ENCODE measurements around the gene GABPB2. TPM values are rescaled to one million over a fixed set of nuclear protein-coding genes. Genes with fewer than 3 reads are reported as not detected.

GABPB2 gene
- polyA plus RNA-seq, 1 of the 3 experiments (the other 2 are of a cell fraction), result 2.4 TPM

DNA sequence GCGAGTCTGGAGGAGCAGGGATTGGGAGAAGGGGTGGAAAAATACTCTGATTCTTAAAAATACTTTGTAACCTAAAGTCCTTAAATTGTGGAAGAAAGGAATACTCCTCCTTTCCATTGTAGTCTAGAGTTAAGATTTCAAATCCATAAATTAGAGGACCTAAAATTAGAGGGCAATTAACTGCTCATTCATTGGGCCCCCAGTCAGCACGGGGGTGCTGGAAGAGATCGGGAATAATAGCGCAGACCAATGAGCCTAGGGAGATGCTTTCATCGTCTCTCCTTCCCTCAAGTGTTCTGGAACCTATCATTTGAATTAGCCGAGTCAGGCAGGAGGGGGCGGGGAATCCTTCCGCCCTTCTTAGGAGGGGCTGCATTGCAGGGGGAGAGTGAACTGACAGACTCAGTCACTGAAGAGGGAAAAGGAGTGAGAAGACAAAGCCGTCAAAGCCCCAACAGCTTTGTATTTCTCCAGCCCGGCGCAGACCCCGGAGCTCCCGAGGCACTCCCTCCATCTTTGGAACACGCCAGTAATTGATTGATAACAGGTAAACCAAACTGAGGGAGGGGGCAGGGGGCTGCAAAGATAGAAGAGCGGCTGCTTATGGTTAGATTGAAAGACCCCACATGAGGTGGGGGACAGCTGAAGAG is 10.4 kb upstream of the GABPB2 start, which contains the start of gene MLLT11:
MLLT11 (plus strand) TSS at position 391 of the 650 bp plus-strand sequence. CDS start 6,828 bp downstream, outside the sequence.
- peak within 1 kb of the TSS; percentile 79 to 81 for H3K4me3 ChIP-seq (ENCODE audit: low read depth in 2 of 2, low read length in 1 of 2)
- H2AFZ ChIP-seq (ENCODE audit: low read depth), result peak within 1 kb of the TSS; percentile 83
- ChIA-PET POLR2A (interaction anchor here (0.6 to 2.9 kb wide), 6 partner anchors 9 to 82 kb away, joined by 3 to 24 read pairs (median 4); partner anchors contain the start of genes C1orf56 and MINDY1), CTCF (interaction anchor here (0.6 to 7.4 kb wide), 12 partner anchors 12 to 493 kb away, joined by 3 to 67 read pairs (median 4); partner anchors contain the start of genes C1orf56, GABPB2 and MINDY1)
- H3K36me3 ChIP-seq (replicated peaks in 1 of 2; ENCODE audit: control insufficient read depth in 1 of 2, insufficient read depth in 2 of 2, low read length in 1 of 2), result peaks cover 17 to 24% of the 10 kb centered on the region in 2 experiments
- H3K27ac ChIP-seq (ENCODE audit: low read depth in 2 of 2, low read length in 1 of 2), result peak within 1 kb of the TSS; percentile 99
- peaks cover 46% of the 10 kb centered on the region for H4K20me1 ChIP-seq (ENCODE audit: insufficient read depth)
- H3K4me1 ChIP-seq (ENCODE audit: control insufficient read depth in 1 of 2, insufficient read depth in 2 of 2, low read depth in 1 of 2, low read length in 1 of 2), result peaks cover 18 to 32% of the 10 kb centered on the region in 2 experiments
- WGBS (ENCODE audit: low lambda C conversion rate), result 1% methylated on average over 15 of the region's 15 CpGs
- H3K9me3 ChIP-seq, result no peaks in the 10 kb centered on the region
- H3K27me3 ChIP-seq (ENCODE audit: insufficient read depth), result no peaks in the 10 kb centered on the region
- H3K79me2 ChIP-seq (ENCODE audit: insufficient read depth), result peaks cover 100% of the 10 kb centered on the region
- H3K4me2 ChIP-seq, result peak within 1 kb of the TSS; percentile 91
- peak within 1 kb of the TSS; percentile 93 for H3K9ac ChIP-seq
- DNase-seq, result peak; percentile 86
- H3F3A ChIP-seq (replicated peaks; ENCODE audit: insufficient read depth), result peaks cover 27% of the 10 kb centered on the region
- no peaks in the 10 kb centered on the region for H3K9me2 ChIP-seq
- no peak for TF ChIP-seq RAD21 (IDR thresholded peaks at IDR 0.05; ENCODE audit: low read length)
- TF ChIP-seq MXI1 (IDR thresholded peaks at IDR 0.05; ENCODE audit: low read depth, low read length), result peak; percentile 87
- TF ChIP-seq GABPA (IDR thresholded peaks at IDR 0.05; ENCODE audit: low read depth), result no peak
- TF ChIP-seq POLR2AphosphoS5 (IDR thresholded peaks at IDR 0.05; ENCODE audit: low read depth, low read length), result peak; percentile 93
- peak; percentile 77 for TF ChIP-seq RFX5 (IDR thresholded peaks at IDR 0.05; ENCODE audit: low read length)
- TF ChIP-seq, protein P1, sequence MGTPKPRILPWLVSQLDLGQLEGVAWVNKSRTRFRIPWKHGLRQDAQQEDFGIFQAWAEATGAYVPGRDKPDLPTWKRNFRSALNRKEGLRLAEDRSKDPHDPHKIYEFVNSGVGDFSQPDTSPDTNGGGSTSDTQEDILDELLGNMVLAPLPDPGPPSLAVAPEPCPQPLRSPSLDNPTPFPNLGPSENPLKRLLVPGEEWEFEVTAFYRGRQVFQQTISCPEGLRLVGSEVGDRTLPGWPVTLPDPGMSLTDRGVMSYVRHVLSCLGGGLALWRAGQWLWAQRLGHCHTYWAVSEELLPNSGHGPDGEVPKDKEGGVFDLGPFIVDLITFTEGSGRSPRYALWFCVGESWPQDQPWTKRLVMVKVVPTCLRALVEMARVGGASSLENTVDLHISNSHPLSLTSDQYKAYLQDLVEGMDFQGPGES (IDR thresholded peaks at IDR 0.05; ENCODE audit: low read depth, low read length), result no peak
- no peak; the same call in 1 of the 2 replicates for TF ChIP-seq NFIC (IDR thresholded peaks at IDR 0.05; ENCODE audit: borderline replicate concordance)
- TF ChIP-seq RCOR1 (IDR thresholded peaks at IDR 0.05; ENCODE audit: low read length), result peak; percentile 53; the same call in 1 of the 2 replicates
- TF ChIP-seq, protein P2, sequence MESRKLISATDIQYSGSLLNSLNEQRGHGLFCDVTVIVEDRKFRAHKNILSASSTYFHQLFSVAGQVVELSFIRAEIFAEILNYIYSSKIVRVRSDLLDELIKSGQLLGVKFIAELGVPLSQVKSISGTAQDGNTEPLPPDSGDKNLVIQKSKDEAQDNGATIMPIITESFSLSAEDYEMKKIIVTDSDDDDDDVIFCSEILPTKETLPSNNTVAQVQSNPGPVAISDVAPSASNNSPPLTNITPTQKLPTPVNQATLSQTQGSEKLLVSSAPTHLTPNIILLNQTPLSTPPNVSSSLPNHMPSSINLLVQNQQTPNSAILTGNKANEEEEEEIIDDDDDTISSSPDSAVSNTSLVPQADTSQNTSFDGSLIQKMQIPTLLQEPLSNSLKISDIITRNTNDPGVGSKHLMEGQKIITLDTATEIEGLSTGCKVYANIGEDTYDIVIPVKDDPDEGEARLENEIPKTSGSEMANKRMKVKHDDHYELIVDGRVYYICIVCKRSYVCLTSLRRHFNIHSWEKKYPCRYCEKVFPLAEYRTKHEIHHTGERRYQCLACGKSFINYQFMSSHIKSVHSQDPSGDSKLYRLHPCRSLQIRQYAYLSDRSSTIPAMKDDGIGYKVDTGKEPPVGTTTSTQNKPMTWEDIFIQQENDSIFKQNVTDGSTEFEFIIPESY (IDR thresholded peaks at IDR 0.05; ENCODE audit: borderline replicate concordance, low read depth), result 0 out of 2 replicates have a peak, but pooled peaks have one; percentile 18
- TF ChIP-seq TEAD4 (IDR thresholded peaks at IDR 0.05; ENCODE audit: borderline replicate concordance, insufficient read depth), result no peak
- no peak for TF ChIP-seq FOXJ3 (CRISPR knock-in tag; IDR thresholded peaks at IDR 0.05)
- TF ChIP-seq, protein P3, sequence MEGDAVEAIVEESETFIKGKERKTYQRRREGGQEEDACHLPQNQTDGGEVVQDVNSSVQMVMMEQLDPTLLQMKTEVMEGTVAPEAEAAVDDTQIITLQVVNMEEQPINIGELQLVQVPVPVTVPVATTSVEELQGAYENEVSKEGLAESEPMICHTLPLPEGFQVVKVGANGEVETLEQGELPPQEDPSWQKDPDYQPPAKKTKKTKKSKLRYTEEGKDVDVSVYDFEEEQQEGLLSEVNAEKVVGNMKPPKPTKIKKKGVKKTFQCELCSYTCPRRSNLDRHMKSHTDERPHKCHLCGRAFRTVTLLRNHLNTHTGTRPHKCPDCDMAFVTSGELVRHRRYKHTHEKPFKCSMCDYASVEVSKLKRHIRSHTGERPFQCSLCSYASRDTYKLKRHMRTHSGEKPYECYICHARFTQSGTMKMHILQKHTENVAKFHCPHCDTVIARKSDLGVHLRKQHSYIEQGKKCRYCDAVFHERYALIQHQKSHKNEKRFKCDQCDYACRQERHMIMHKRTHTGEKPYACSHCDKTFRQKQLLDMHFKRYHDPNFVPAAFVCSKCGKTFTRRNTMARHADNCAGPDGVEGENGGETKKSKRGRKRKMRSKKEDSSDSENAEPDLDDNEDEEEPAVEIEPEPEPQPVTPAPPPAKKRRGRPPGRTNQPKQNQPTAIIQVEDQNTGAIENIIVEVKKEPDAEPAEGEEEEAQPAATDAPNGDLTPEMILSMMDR (IDR thresholded peaks at IDR 0.05), result peak; percentile 29; the same call in 1 of the 2 replicates
- TF ChIP-seq, protein P4, sequence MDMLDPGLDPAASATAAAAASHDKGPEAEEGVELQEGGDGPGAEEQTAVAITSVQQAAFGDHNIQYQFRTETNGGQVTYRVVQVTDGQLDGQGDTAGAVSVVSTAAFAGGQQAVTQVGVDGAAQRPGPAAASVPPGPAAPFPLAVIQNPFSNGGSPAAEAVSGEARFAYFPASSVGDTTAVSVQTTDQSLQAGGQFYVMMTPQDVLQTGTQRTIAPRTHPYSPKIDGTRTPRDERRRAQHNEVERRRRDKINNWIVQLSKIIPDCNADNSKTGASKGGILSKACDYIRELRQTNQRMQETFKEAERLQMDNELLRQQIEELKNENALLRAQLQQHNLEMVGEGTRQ (IDR thresholded peaks at IDR 0.05; ENCODE audit: borderline replicate concordance, low read depth, low read length), result no peak
- no peak for TF ChIP-seq YY1 (IDR thresholded peaks at IDR 0.05; ENCODE audit: low read depth)
- no peak for TF ChIP-seq FOXM1 (IDR thresholded peaks at IDR 0.05; ENCODE audit: low read depth)
- TF ChIP-seq CHD2 (IDR thresholded peaks at IDR 0.05; ENCODE audit: low read length, partially characterized antibody), result peak; percentile 93
- TF ChIP-seq SIN3A (IDR thresholded peaks at IDR 0.05; ENCODE audit: borderline replicate concordance, low read depth, low read length), result peak; percentile 94
- TF ChIP-seq TAF1 (IDR thresholded peaks at IDR 0.05; ENCODE audit: borderline replicate concordance, low read depth, low read length), result peak; percentile 84
- no peak for TF ChIP-seq SMC3 (IDR thresholded peaks at IDR 0.05; ENCODE audit: low read depth, low read length)
- TF ChIP-seq RXRA (IDR thresholded peaks at IDR 0.05; ENCODE audit: borderline replicate concordance, low read depth), result no peak
- no peak for TF ChIP-seq FOSL2 (IDR thresholded peaks at IDR 0.05; ENCODE audit: borderline replicate concordance, low read depth)
- TF ChIP-seq TCF12 (IDR thresholded peaks at IDR 0.05), result peak; percentile 99
- TF ChIP-seq GATA2 (CRISPR knock-in tag; IDR thresholded peaks at IDR 0.05), result peak; percentile 41; the same call in 1 of the 2 replicates
- no peak for TF ChIP-seq MEF2A (IDR thresholded peaks at IDR 0.05; ENCODE audit: borderline replicate concordance, low read depth)
- TF ChIP-seq, protein P5, sequence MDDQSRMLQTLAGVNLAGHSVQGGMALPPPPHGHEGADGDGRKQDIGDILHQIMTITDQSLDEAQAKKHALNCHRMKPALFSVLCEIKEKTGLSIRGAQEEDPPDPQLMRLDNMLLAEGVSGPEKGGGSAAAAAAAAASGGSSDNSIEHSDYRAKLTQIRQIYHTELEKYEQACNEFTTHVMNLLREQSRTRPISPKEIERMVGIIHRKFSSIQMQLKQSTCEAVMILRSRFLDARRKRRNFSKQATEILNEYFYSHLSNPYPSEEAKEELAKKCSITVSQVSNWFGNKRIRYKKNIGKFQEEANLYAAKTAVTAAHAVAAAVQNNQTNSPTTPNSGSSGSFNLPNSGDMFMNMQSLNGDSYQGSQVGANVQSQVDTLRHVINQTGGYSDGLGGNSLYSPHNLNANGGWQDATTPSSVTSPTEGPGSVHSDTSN (IDR thresholded peaks at IDR 0.05), result peak; percentile 93
- no peak; the same call in 1 of the 2 replicates for TF ChIP-seq ELF1 (IDR thresholded peaks at IDR 0.05)
- TF ChIP-seq EZH2phosphoT487 (IDR thresholded peaks at IDR 0.05; ENCODE audit: borderline replicate concordance, low read depth), result no peak

Data from SK-N-SH (cell line).